IMR-90 (cell line): Measurements from ENCODE around the gene OR2AJ1. TPM values are rescaled to one million over a fixed set of nuclear protein-coding genes. Genes with fewer than 3 reads are reported as not detected.

ENCODE experiments used
- ATAC-seq: fragments of 200-7000 bp; cut with Tn5 transposase; 2 replicates; pipeline ENCODE4 v1.9.1; 2020; ENCODE audit warnings: low read depth, mild to moderate bottlenecking, moderate library complexity
- BruUV-seq: library from RNA; stranded (reverse); fragments of 400-500 nt; replicated peaks from 2 replicates; lab custom pipeline; 2021; lab: Mats Ljungman, UMichigan
- CTCF ChIA-PET: fragments of 300-600 bp; formaldehyde crosslinking; extraction: SDS; loops from one replicate; lab custom pipeline; 2021; ENCODE audit warnings: antibody characterized with exemption; lab: Yijun Ruan, JAX
- POLR2A ChIA-PET: fragments of 300-600 bp; sonication (Branson Sonifier 250); formaldehyde crosslinking; loops from one replicate; lab custom pipeline; 2022; ENCODE audit warnings: antibody characterized with exemption; ENCODE audit not compliant: unreplicated experiment; lab: Charles Lee
- DNase-seq: peaks from one replicate; pipeline ENCODE4 v3.0.0; 2013
- H2AFZ ChIP-seq: replicated peaks from 2 replicates; pipeline ENCODE3; 2013; ENCODE audit warnings: low read length, mild to moderate bottlenecking; ENCODE audit not compliant: poor library complexity
- H2AK5ac ChIP-seq: 2 replicates; pipeline ENCODE4 v1.6.1; 2013; ENCODE audit warnings: low read depth, low read length, inconsistent platforms
- H2AK9ac ChIP-seq: replicated peaks from 2 replicates; pipeline ENCODE3; 2013; ENCODE audit warnings: mild to moderate bottlenecking, low read depth, low read length, moderate library complexity; ENCODE audit not compliant: poor library complexity
- H2BK120ac ChIP-seq: 2 replicates; pipeline ENCODE4 v1.6.1; 2013; ENCODE audit warnings: low read depth, low read length, inconsistent platforms
- H2BK15ac ChIP-seq: 3 replicates; pipeline ENCODE4 v1.6.1; 2013; ENCODE audit warnings: low read depth, low read length, inconsistent platforms
- H2BK20ac ChIP-seq: 2 replicates; pipeline ENCODE4 v1.6.1; 2013; ENCODE audit warnings: low read depth, mild to moderate bottlenecking, inconsistent platforms, low read length, moderate library complexity
- H2BK5ac ChIP-seq: 2 replicates; pipeline ENCODE4 v1.6.1; 2013; ENCODE audit warnings: mild to moderate bottlenecking, low read depth, low read length, inconsistent platforms; ENCODE audit not compliant: poor library complexity, severe bottlenecking
- H3K14ac ChIP-seq: replicated peaks from 2 replicates; pipeline ENCODE4 v1.6.1; 2013; ENCODE audit warnings: low read depth, low read length, inconsistent platforms
- H3K18ac ChIP-seq: 2 replicates; pipeline ENCODE4 v1.6.1; 2013; ENCODE audit warnings: low read depth, low read length, control low read depth
- H3K23ac ChIP-seq: 2 replicates; pipeline ENCODE4 v1.6.1; 2013; ENCODE audit warnings: low read depth, low read length, inconsistent platforms
- H3K27ac ChIP-seq: 2 replicates; pipeline ENCODE4 v1.5.1; 2013; ENCODE audit warnings: mild to moderate bottlenecking, control low read depth, low read length; ENCODE audit not compliant: insufficient read depth
- H3K27me3 ChIP-seq: 2 replicates; pipeline ENCODE4 v1.6.1; 2013; ENCODE audit warnings: low read length; ENCODE audit not compliant: control insufficient read depth, insufficient read depth
- H3K36me3 ChIP-seq: 2 replicates; pipeline ENCODE4 v1.6.1; 2013; ENCODE audit warnings: low read length, mixed read lengths; ENCODE audit not compliant: control insufficient read depth, insufficient read depth
- H3K4ac ChIP-seq: 2 replicates; pipeline ENCODE4 v1.6.1; 2013; ENCODE audit warnings: low read depth, low read length, inconsistent platforms
- H3K4me1 ChIP-seq: 2 replicates; pipeline ENCODE4 v1.6.1; 2013; ENCODE audit warnings: low read length, mixed read lengths; ENCODE audit not compliant: control insufficient read depth, insufficient read depth
- H3K4me2 ChIP-seq: 2 replicates; pipeline ENCODE4 v1.6.1; 2013; ENCODE audit warnings: low read depth, mild to moderate bottlenecking, control low read depth, low read length, moderate library complexity
- H3K4me3 ChIP-seq: 2 replicates; pipeline ENCODE4 v1.5.1; 2013; ENCODE audit warnings: low read depth, mild to moderate bottlenecking, control low read depth, low read length, moderate library complexity; ENCODE audit not compliant: insufficient read depth
- H3K56ac ChIP-seq: 2 replicates; pipeline ENCODE4 v1.6.1; 2013; ENCODE audit warnings: low read length, inconsistent platforms; ENCODE audit not compliant: insufficient read depth; ENCODE audit errors: extremely low read depth
- H3K79me1 ChIP-seq, 2 experiments: 2 replicates each; pipeline ENCODE4 v1.6.1; 2013; ENCODE audit warnings: low read length in 2 of 2, inconsistent platforms in 1 of 2, low read depth in 1 of 2
- H3K9ac ChIP-seq: 2 replicates; pipeline ENCODE4 v1.6.1; 2013; ENCODE audit warnings: low read depth, low read length, control low read depth
- H3K9me1 ChIP-seq: 2 replicates; pipeline ENCODE4 v1.6.1; 2013; ENCODE audit warnings: low read length, inconsistent platforms; ENCODE audit not compliant: insufficient read depth
- H3K9me3 ChIP-seq: 2 replicates; pipeline ENCODE4 v1.6.1; 2013; ENCODE audit warnings: low read length; ENCODE audit not compliant: control insufficient read depth, insufficient read depth
- H4K20me1 ChIP-seq: 2 replicates; pipeline ENCODE4 v1.6.1; 2013; ENCODE audit warnings: low read length, inconsistent platforms; ENCODE audit not compliant: insufficient read depth
- H4K5ac ChIP-seq: 2 replicates; pipeline ENCODE4 v1.6.1; 2013; ENCODE audit warnings: mild to moderate bottlenecking, low read depth, low read length, control low read depth
- H4K8ac ChIP-seq, 2 experiments: 2 replicates each; pipeline ENCODE4 v1.6.1; 2013; ENCODE audit warnings: low read depth in 2 of 2, low read length in 2 of 2, control low read depth in 1 of 2, inconsistent platforms in 1 of 2
- H4K91ac ChIP-seq: 2 replicates; pipeline ENCODE4 v1.6.1; 2013; ENCODE audit warnings: low read depth, low read length, inconsistent platforms; ENCODE audit not compliant: insufficient read depth
- CEBPB ChIP-seq: IDR thresholded peaks from 2 replicates; pipeline ENCODE4 v1.6.1; 2012; ENCODE audit warnings: low read depth, low read length, improper control_type of control experiment
- CHD1 ChIP-seq: IDR thresholded peaks from 2 replicates; pipeline ENCODE4 v1.6.1; 2012; ENCODE audit warnings: low read depth, low read length, improper control_type of control experiment
- MAZ ChIP-seq: IDR thresholded peaks from 2 replicates; pipeline ENCODE4 v1.6.1; 2012; ENCODE audit warnings: low read depth, mild to moderate bottlenecking, low read length, improper control_type of control experiment, moderate library complexity, borderline replicate concordance
- NFE2L2 ChIP-seq: fragments of 150-350 bp; IDR thresholded peaks from 2 replicates; pipeline ENCODE4 v1.6.1; 2016; ENCODE audit warnings: low read depth, mild to moderate bottlenecking, low read length
- RFX5 ChIP-seq: IDR thresholded peaks from 2 replicates; pipeline ENCODE4 v1.8.0; 2012; ENCODE audit warnings: low read depth, mild to moderate bottlenecking, low read length, moderate library complexity
- SMC3 ChIP-seq: fragments of 150-350 bp; IDR thresholded peaks from 2 replicates; pipeline ENCODE4 v1.6.1; 2016; ENCODE audit warnings: low read depth, mild to moderate bottlenecking, antibody characterized with exemption, low read length, moderate library complexity
- WGBS, 2 experiments: methylation state at CpG; one replicate each; pipeline versions ENCODE4 v1.1.5 to v1.1.7; 2013; ENCODE audit warnings: missing lambda C conversion rate in 2 of 2; ENCODE audit not compliant: insufficient read length in 1 of 2; ENCODE audit errors: extremely low coverage in 2 of 2; 5-methylcytosine and 5-hydroxymethylcytosine counted together
- dilution Hi-C: fragments of 300-500 bp; cut with HindIII; formaldehyde crosslinking; loops from one replicate; pipeline ENCODE4 v1.14.3; 2018; ENCODE audit warnings: low sequenced_read_pairs; ENCODE audit not compliant: unreplicated experiment
- in situ Hi-C: fragments of 300-500 bp; cut with MboI; formaldehyde crosslinking; loops from 3 replicates; pipeline ENCODE4 v1.14.3; 2019; ENCODE audit warnings: low sequenced_read_pairs, inconsistent platforms, mixed read lengths
- intact Hi-C: fragments of 100-400 bp; cut with micrococcal nuclease; formaldehyde crosslinking; loops from 2 replicates; pipeline ENCODE4 v1.10.0; 2022
- polyA plus RNA-seq, 3 experiments: library from polyadenylated mRNA; depleted of rRNA; stranded (reverse); fragments of >200 nt; gene quantifications; 2 replicates each; pipeline ENCODE4 v1.2.3, GENCODE V29; 2012; ENCODE audit warnings: low replicate concordance in 1 of 3
- total RNA-seq: library from RNA; depleted of rRNA; stranded (reverse); fragments of >200 nt; gene quantifications from 2 replicates; pipeline ENCODE4 v1.2.3, GENCODE V29; 2012
- TF ChIP-seq, protein P1 (sequence below): fragments of 150-350 bp; IDR thresholded peaks from 2 replicates; pipeline ENCODE4 v1.6.1; 2017; ENCODE audit warnings: mild to moderate bottlenecking, antibody characterized with exemption, low read length, low read depth

Gene OR2AJ1
- total and polyA plus RNA-seq, 2 of the 4 experiments (the other 2 are of a cell fraction): not detected

DNA sequence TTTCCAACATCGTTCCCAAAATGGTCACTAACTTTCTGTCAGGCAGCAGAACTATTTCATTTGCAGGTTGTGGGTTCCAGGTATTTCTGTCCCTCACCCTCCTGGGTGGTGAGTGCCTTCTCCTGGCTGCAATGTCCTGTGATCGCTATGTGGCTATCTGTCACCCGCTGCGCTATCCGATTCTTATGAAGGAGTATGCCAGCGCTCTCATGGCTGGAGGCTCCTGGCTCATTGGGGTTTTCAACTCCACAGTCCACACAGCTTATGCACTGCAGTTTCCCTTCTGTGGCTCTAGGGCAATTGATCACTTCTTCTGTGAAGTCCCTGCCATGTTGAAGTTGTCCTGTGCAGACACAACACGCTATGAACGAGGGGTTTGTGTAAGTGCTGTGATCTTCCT is 9.3 kb downstream of the OR2AJ1 start:
- Histone ChIP-seq H2AK5ac (no peak overlapping the region), H3K36me3 (no peaks in the 10 kb centered on the region), H4K8ac (no peak overlapping the region), H2BK20ac (no peak overlapping the region), H3K9me1 (no peaks in the 10 kb centered on the region), H2AFZ (no peak overlapping the region), H3K27ac (no peak overlapping the region), H2AK9ac (no peak overlapping the region), H2BK120ac (no peak overlapping the region), H3K79me1 (no peaks in the 10 kb centered on the region), H4K5ac (no peak overlapping the region), H3K18ac (no peak overlapping the region), H3K4me1 (no peaks in the 10 kb centered on the region), H2BK5ac (no peak overlapping the region), H3K4ac (no peak overlapping the region), H3K27me3 (no peaks in the 10 kb centered on the region), H3K14ac (no peak overlapping the region), H4K20me1 (no peaks in the 10 kb centered on the region), H3K56ac (no peak overlapping the region), H3K9me3 (peaks cover 15% of the 10 kb centered on the region; the same call in 1 of the 2 replicates), H2BK15ac (no peak overlapping the region), H3K23ac (no peak overlapping the region), H4K91ac (no peak overlapping the region), H3K4me2 (no peak overlapping the region), H3K4me3 (no peak overlapping the region), H3K9ac (no peak overlapping the region)
- intact Hi-C loops: no loop called here
- ATAC-seq (no peak), DNase-seq (no peak)
- no CpG with 5 or more reads among the region's 8 CpGs for WGBS, 2 experiments
- dilution Hi-C loops: no loop called here
- in situ Hi-C loops: no loop called here
- TF ChIP-seq RFX5 (no peak), SMC3 (no peak), CEBPB (no peak), CHD1 (no peak), NFE2L2 (no peak), MAZ (no peak)
- TF ChIP-seq, protein P1, sequence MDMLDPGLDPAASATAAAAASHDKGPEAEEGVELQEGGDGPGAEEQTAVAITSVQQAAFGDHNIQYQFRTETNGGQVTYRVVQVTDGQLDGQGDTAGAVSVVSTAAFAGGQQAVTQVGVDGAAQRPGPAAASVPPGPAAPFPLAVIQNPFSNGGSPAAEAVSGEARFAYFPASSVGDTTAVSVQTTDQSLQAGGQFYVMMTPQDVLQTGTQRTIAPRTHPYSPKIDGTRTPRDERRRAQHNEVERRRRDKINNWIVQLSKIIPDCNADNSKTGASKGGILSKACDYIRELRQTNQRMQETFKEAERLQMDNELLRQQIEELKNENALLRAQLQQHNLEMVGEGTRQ: no peak
- POLR2A ChIA-PET: no interaction called here
- BruUV-seq: no TSS peak
- CTCF ChIA-PET: no interaction called here
